Tibial nerve (tissue), 4 donors: ENCODE measurements around the gene GNA14. TPM values are rescaled to one million over a fixed set of nuclear protein-coding genes. Genes with fewer than 3 reads are reported as not detected.

ENCODE experiments used
- DNase-seq, 2 donors: peaks; one replicate each; pipeline ENCODE4 v3.0.0-alpha.2; 2019; ENCODE audit warnings: low spot score in 2 of 2
- H3K27ac ChIP-seq, 4 donors: fragments of 200-600 bp; sonication (generic) in 3 of 4; one replicate each; pipeline ENCODE4 v1.5.1; 2017 to 2019; ENCODE audit warnings: mild to moderate bottlenecking in 1 of 4
- H3K27me3 ChIP-seq, 2 donors: fragments of 200-600 bp; sonication (generic) in 1 of 2; one replicate each; pipeline versions ENCODE4 v1.5.1 to v1.6.0; 2017 to 2019
- H3K36me3 ChIP-seq, 3 donors: fragments of 200-600 bp; sonication (generic); one replicate each; pipeline ENCODE4 v1.5.1; 2018 to 2019
- H3K4me1 ChIP-seq, 4 donors: fragments of 200-600 bp; sonication (generic) in 3 of 4; one replicate each; pipeline ENCODE4 v1.5.1; 2017 to 2019
- H3K4me3 ChIP-seq, 4 donors: fragments of 200-600 bp; sonication (generic) in 3 of 4; one replicate each; pipeline ENCODE4 v1.5.1; 2017 to 2019; ENCODE audit warnings: mild to moderate bottlenecking in 1 of 4, moderate library complexity in 1 of 4
- H3K9me3 ChIP-seq, 4 donors: fragments of 200-600 bp; sonication (generic) in 3 of 4; one replicate each; pipeline ENCODE4 v1.5.1; 2017 to 2019
- CTCF ChIP-seq, 5 experiments: fragments of 200-600 bp in 3 of 5; fragments of 450-650 bp in 2 of 5; sonication (generic) in 3 of 5; IDR thresholded peaks; one replicate each; pipeline ENCODE4 v1.5.1; 2016 to 2019; ENCODE audit warnings: antibody characterized with exemption in 5 of 5, mild to moderate bottlenecking in 3 of 5, moderate library complexity in 2 of 5
- EP300 ChIP-seq, 2 donors: sonication (generic); formaldehyde crosslinking; IDR thresholded peaks; one replicate each; pipeline ENCODE4 v1.6.1; 2017; ENCODE audit warnings: antibody characterized with exemption in 2 of 2, mild to moderate bottlenecking in 1 of 2
- POLR2A ChIP-seq, 2 donors: fragments of 450-650 bp; IDR thresholded peaks; one replicate each; pipeline ENCODE4 v1.6.1; 2017; ENCODE audit warnings: antibody characterized with exemption in 2 of 2, mild to moderate bottlenecking in 2 of 2, moderate library complexity in 2 of 2
- WGBS, 2 donors: methylation state at CpG; one replicate each; pipeline ENCODE4 v1.1.5; 2018; 5-methylcytosine and 5-hydroxymethylcytosine counted together
- total RNA-seq, 4 donors: library from RNA; depleted of rRNA; stranded (reverse); fragments of >200 nt; gene quantifications; one replicate each; pipeline ENCODE4 v1.1.0, GENCODE V29; 2016

Gene GNA14
- total RNA-seq, 4 donors from 2014 or later: 0.84 to 7.1 (median 3.6) TPM

GRCh38 chr9:77672183-77672582 lies 24.1 kb upstream of the GNA14 start:
- Histone ChIP-seq H3K27me3 (no peaks in the 10 kb centered on the region), H3K9me3 (no peaks in the 10 kb centered on the region), H3K27ac (no peak overlapping the region), H3K4me1 (no peaks in the 10 kb centered on the region), H3K36me3 (no peaks in the 10 kb centered on the region), H3K4me3 (no peak overlapping the region)
- DNase-seq: no peak
- 49 to 50% methylated on average over 4 of the region's 4 CpGs for WGBS, 2 donors
- no peak for TF ChIP-seq EP300 (IDR thresholded peaks at IDR 0.05)
- TF ChIP-seq CTCF (IDR thresholded peaks at IDR 0.05): no peak
- TF ChIP-seq POLR2A (IDR thresholded peaks at IDR 0.05): no peak

GRCh38 chr9:77667151-77667550 lies 19.0 kb upstream of the GNA14 start:
- Histone ChIP-seq H3K9me3 (no peaks in the 10 kb centered on the region), H3K27me3 (no peaks in the 10 kb centered on the region), H3K36me3 (no peaks in the 10 kb centered on the region), H3K27ac (no peak overlapping the region), H3K4me1 (no peaks in the 10 kb centered on the region), H3K4me3 (no peak overlapping the region)
- WGBS, 2 donors: 93 to 100% methylated on average over 1 of the region's 1 CpG
- no peak for DNase-seq
- no peak for TF ChIP-seq POLR2A (IDR thresholded peaks at IDR 0.05)
- no peak for TF ChIP-seq EP300 (IDR thresholded peaks at IDR 0.05)
- no peak for TF ChIP-seq CTCF (IDR thresholded peaks at IDR 0.05)

- WGBS, 2 donors: 29 to 36% methylated on average over 5 of the region's 5 CpGs
- Histone ChIP-seq H3K27me3 (no peaks in the 10 kb centered on the region), H3K4me3 (no peak overlapping the region), H3K4me1 (no peaks in the 10 kb centered on the region), H3K36me3 (no peaks in the 10 kb centered on the region), H3K27ac (no peak overlapping the region), H3K9me3 (no peaks in the 10 kb centered on the region)
- TF ChIP-seq CTCF (IDR thresholded peaks at IDR 0.05): no peak
- peak in 1 of 2 donors; percentile 19 for TF ChIP-seq EP300 (IDR thresholded peaks at IDR 0.05)
- TF ChIP-seq POLR2A (IDR thresholded peaks at IDR 0.05): no peak
- DNase-seq: no peak
These were observed 15.6 kb upstream of the GNA14 start for GRCh38 chr9:77663754-77664153.

- Histone ChIP-seq H3K27ac (no peak overlapping the region), H3K36me3 (no peaks in the 10 kb centered on the region), H3K4me1 (no peaks in the 10 kb centered on the region), H3K4me3 (no peak overlapping the region), H3K9me3 (no peaks in the 10 kb centered on the region), H3K27me3 (no peaks in the 10 kb centered on the region)
- TF ChIP-seq POLR2A (IDR thresholded peaks at IDR 0.05): no peak
- no peak for TF ChIP-seq CTCF (IDR thresholded peaks at IDR 0.05)
- TF ChIP-seq EP300 (IDR thresholded peaks at IDR 0.05): no peak
- WGBS, 2 donors: 82 to 89% methylated on average over 7 of the region's 7 CpGs
- DNase-seq: no peak
These were observed 13.5 kb upstream of the GNA14 start for GRCh38 chr9:77661566-77662085.

- Histone ChIP-seq H3K4me3 (no peak overlapping the region), H3K9me3 (no peaks in the 10 kb centered on the region), H3K4me1 (no peaks in the 10 kb centered on the region), H3K36me3 (no peaks in the 10 kb centered on the region), H3K27ac (no peak overlapping the region), H3K27me3 (no peaks in the 10 kb centered on the region)
- WGBS, 2 donors: 92 to 93% methylated on average over 5 of the region's 5 CpGs
- TF ChIP-seq CTCF (IDR thresholded peaks at IDR 0.05): no peak
- no peak for DNase-seq
These were observed 11.8 kb upstream of the GNA14 start for GRCh38 chr9:77659926-77660325.
